ENCODE data around the gene SMS.
A peak's percentile ranks its signal among the peaks of the same experiment; 100 is the strongest.

Gene SMS

GRCh38 chrX:21985332-21985777 is 44.8 kb downstream of the SMS start:
- peak; percentile 13 to 30 for DNase-seq

DNA sequence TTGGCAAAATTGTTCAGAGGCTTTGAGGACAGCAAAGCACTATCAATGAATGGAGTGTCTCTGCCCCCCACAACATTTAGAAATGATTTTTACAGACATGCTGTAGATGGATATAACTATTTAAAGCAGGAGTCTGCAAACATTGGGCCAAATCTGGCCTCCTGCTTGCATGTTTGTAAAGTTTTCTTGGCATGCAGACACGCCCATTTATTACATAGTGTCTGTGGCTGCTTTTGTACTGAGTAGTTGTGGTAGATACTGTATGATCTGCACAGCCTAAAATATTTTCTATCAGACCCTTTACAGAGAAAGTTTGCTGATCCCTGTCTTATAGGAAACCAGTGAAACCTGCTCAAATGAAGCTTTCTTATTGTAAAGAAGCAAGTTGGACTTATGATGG is 46.1 kb downstream of the SMS start:
- DNase-seq: no peak

DNA sequence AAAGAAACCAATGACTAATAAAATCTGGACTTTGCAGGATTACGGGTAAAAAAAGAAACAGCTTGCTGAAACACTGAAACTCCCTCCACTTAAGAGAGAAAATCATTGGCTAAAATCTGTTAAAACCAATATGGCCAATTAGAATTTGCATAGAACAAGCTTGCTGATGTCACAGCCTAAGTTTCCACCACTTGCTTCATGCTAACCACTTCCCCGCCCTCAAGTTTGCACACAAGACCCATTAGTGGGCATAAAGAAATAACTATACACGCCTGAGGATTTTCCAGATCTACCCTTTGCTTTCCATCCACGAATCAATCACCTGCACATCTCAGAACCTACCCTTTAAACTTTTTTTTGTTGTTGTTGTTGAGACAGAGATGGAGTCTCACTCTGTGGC is 48.9 kb downstream of the SMS start:
- DNase-seq: no peak

- DNase-seq: no peak
Observed at GRCh38 chrX:21990832-21991231, 50.3 kb downstream of the SMS start.

DNA sequence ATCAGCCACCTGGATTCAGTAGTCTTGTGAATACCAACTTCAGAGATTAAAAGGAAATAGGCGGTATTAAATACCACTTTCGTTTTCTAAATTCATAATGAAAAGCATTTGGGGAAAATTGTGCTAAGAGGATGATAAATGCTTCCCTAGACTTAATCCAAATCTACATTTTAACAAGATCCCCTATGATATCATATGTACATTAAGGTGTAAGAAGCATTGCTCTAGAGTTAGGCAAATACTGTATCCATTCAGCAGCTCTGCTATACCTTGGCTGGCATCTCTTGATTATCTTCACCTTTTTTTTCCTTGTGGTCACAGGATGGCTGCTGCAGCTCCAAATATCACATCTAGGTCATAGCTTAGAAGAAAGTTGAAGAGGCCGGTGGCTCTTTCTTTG is 51.0 kb downstream of the SMS start:
- no peak for DNase-seq

GRCh38 chrX:21993265-21993664 is 52.8 kb downstream of the SMS start:
- DNase-seq: no peak

DNA sequence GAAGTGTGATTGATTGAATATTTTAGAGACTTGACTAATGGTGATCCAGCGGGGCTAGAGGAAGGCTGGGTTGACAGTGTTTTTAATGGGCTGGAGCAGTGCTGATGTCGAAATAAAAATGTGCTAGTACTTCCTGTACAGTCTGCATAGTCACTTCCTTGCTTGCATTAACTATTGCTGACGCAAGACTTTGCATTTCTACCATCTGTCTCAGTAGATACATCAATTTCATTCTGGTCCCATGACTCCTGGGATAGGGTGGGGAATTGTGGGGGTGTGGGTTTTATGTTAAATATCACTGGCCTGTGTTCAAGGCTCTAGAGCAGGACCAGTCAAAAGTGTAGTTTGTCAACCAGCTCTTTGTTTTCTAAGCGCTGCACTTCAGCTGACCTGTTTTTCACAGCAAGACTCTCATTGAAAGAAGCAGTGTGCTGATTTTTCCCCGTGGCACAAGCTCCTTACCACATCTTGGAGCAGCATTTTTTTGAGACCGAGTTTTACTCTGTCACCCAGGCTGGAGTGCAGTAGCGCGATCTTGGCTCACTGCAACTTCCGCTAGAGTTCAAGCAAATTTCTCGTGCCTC is 56.5 kb downstream of the SMS start:
- no peak for DNase-seq

DNA sequence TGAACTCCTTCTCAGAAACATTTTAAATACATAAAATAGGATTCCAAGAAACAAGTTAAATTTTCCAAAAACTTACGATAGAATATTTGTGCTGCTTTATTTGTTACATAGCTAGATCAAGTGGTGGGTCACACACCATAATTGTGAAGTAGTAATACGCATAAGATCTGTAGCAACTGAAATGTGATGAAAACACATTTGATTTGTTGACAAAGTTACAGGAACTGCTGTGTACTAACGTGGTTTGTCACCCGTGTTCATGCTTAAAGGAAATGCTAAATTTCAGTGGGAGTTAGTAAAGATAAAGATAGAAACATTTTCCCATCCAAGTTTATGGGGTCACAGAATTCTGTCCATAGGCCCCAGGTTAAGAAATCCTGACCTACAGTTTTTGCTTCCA is 57.5 kb downstream of the SMS start:
- DNase-seq: no peak

GRCh38 chrX:22004866-22005265 is 64.4 kb downstream of the SMS start:
- DNase-seq: no peak

GRCh38 chrX:22012051-22012450 is 71.5 kb downstream of the SMS start:
- no peak for DNase-seq

DNA sequence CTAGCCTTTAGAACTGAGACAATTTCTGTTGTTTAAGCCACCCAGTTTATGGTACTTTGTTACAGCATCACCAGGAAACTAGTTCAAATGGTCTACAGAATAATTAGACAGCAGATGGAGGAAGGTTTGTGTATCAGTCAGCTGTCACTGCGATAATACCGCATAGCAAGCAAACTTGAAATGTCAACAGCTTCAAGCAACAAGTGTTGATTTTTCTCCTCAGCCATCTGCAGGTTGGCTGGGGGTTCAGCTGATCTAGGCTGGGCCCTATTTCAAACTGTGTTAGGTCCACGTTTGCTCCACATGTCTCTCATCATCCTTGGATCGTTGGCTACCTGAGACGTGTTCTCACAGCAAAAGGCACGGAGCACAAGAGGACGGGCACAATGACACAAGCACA is 72.4 kb downstream of the SMS start:
- no peak for DNase-seq

- no peak for DNase-seq
Observed at GRCh38 chrX:22015139-22015750, 74.7 kb downstream of the SMS start.

DNA sequence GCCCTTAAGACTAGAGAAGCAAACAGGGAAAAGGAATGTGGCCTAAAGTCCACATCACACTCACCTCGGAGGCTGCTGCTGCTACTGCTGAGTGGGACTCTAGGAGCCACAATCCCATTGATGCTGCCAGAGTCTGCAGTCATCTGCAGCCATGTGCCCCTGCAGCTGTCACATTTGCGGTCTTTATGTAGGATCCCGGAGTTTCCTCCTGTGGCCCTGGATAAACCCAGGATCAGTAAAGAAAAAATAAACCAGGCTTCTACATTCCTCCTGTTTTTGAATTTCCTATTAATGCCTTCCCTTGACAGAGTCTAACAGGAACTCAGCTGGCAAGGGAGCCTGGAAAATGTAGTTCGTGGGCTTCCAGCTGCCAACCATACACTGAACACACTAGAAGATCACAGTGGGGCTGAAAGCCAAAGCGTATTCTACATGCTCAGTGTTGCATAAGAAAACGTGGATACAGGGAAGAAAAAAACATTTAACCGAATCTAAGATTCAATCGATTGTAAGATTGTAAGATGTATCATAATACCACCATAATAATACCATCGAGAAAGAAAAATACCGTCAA is 81.3 kb downstream of the SMS start:
- no peak for DNase-seq

DNA sequence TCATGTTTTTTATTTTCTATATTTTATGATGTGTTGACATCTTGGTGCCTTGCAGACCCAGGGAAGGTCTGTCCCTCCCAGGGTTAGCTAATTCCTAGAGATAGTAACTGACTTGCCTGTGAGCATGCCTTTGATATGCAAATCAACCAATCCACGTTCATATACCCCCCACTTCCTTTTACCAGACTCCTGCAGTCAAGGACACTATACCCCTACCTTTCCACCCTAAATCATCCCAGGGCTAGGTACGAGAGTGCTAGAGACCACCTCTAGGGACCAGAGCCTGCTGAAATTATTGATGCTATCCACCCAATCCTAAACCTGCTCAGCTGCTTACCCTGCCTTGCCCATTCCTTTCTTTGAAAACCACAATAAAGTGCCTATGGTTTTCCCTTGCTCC is 84.1 kb downstream of the SMS start:
- no peak for DNase-seq

- DNase-seq: no peak
Observed at GRCh38 chrX:22025751-22026150, 85.2 kb downstream of the SMS start.

GRCh38 chrX:22026731-22027130 is 86.2 kb downstream of the SMS start:
- DNase-seq: no peak

DNA sequence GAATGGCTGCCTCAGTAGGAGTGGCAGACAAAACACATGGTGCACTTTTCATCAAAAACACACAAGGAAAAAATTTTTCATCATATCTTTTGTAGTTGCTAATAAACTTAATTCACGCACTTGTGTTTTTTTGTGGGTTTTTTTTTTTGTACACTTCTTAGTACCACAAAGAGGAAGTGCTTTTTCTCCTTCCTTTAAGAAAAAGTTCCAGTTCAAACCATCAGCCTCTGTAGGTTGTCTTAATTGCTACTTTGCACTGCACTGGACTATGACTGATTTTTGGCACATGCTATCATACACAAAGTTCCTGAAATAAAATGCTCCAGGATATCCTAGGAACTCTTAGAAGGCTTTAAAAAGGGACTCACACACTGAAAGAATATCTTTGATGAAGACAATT is 91.6 kb downstream of the SMS start, which contains the start of gene PHEX:
PHEX (plus strand) TSS at position 242 of the 400 bp plus-strand sequence. CDS start 681 bp downstream, outside the sequence.
- DNase-seq: no peak

DNA sequence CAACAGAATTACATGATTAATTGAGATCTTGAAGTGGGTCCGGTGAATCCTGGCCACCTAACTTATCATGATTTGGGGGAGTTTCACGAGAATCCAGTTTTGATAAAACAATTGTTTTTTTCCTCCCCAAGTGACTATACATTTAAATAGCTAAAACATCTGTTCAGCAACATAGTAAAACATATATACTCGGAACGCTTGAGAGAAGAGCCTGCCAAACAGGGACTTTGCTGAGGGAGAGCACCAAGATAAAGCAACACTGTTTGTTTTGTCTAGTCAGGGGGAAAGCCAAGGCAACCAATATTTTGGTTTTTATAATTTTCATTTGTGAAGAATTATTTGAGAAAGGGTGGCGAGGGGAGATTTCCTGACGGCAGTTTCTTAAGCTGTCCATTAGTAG is 92.0 kb downstream of the SMS start:
- DNase-seq: no peak

DNA sequence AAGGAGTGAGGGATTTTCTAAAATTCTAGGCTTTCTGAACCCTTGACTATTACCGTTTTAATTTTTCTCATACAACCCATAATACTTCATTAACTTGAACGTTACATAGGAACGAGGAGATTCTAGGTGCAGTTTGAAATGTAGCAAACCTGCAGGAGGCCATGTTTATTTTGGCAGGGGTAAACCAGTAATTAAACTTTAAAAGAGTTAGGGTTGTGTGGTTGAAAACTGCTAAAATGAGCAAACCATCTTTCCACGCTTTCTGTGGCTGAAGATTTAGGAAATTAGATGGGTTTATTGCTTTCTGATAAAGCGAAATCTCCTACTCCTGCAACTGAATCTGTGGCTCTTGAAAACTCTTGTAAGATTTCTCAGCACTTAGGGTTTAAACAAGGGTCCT is 93.3 kb downstream of the SMS start:
- no peak for DNase-seq

GRCh38 chrX:22035236-22035635 is 94.7 kb downstream of the SMS start:
- no peak for DNase-seq

DNA sequence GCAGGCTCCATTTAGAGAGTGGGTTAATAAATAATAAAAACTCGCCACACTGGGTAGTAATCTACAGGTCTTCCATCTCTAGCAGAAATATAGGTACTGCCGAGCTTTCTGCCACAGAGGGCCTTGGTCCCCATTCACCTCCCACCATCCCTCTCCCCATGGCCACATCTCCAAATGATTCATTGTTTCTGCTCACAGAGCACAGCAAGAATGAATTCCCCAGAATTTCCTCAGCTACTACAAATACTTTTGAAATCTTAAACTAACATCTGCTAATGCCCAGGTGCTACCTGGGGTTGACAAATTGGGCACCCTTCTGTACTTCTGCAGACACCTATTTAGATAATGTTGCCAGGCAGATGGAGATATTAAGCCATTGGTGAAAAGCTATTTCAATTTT is 96.7 kb downstream of the SMS start:
- DNase-seq: no peak

GRCh38 chrX:22037911-22038537 is 97.5 kb downstream of the SMS start:
- no peak for DNase-seq

GRCh38 chrX:22039541-22039940 is 99.0 kb downstream of the SMS start:
- no peak for DNase-seq

GRCh38 chrX:22040184-22040583 is 99.7 kb downstream of the SMS start:
- no peak for DNase-seq

All from NCI-H1930 (cell line).